HUES6 (cell line): ENCODE data around the gene ZSCAN32.

Experiments used
- H3K27ac ChIP-seq: 2 replicates; pipeline ENCODE4 v1.7.0; 2013; ENCODE audit warnings: low read depth, mild to moderate bottlenecking, low read length, inconsistent platforms
- H3K27me3 ChIP-seq: 2 replicates; pipeline ENCODE4 v1.6.1; 2013; ENCODE audit warnings: low read length; ENCODE audit not compliant: control insufficient read depth, insufficient read depth
- H3K36me3 ChIP-seq: 2 replicates; pipeline ENCODE4 v1.6.1; 2013; ENCODE audit warnings: low read length; ENCODE audit not compliant: control insufficient read depth, insufficient read depth
- H3K4me1 ChIP-seq: 2 replicates; pipeline ENCODE4 v1.6.1; 2013; ENCODE audit warnings: low read length; ENCODE audit not compliant: control insufficient read depth, insufficient read depth
- H3K4me3 ChIP-seq: 2 replicates; pipeline ENCODE4 v1.5.1; 2013; ENCODE audit warnings: low read depth, low read length
- H3K9ac ChIP-seq: one replicate; pipeline ENCODE4 v1.6.1; 2013; ENCODE audit warnings: mild to moderate bottlenecking, low read length
- H3K9me3 ChIP-seq: 2 replicates; pipeline ENCODE4 v1.6.1; 2013; ENCODE audit warnings: low read depth, low read length; ENCODE audit not compliant: control insufficient read depth, insufficient read depth

Gene ZSCAN32

DNA sequence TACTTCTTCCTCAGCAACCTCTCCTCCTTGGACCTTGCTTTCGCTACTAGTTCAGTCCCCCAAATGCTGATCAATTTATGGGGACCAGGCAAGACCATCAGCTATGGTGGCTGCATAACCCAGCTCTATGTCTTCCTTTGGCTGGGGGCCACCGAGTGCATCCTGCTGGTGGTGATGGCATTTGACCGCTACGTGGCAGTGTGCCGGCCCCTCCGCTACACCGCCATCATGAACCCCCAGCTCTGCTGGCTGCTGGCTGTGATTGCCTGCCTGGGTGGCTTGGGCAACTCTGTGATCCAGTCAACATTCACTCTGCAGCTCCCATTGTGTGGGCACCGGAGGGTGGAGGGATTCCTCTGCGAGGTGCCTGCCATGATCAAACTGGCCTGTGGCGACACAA, 44.7 kb downstream of the ZSCAN32 start:
- H3K9me3 ChIP-seq = no peaks in the 10 kb centered on the region; the same call in 1 of the 2 replicates
- H3K27me3 ChIP-seq = peaks cover 8% of the 10 kb centered on the region; the same call in 1 of the 2 replicates
- no peak overlapping the region for H3K4me3 ChIP-seq
- no peak overlapping the region for H3K27ac ChIP-seq
- no peaks in the 10 kb centered on the region for H3K4me1 ChIP-seq
- H3K9ac ChIP-seq = no peak overlapping the region
- no peaks in the 10 kb centered on the region for H3K36me3 ChIP-seq

DNA sequence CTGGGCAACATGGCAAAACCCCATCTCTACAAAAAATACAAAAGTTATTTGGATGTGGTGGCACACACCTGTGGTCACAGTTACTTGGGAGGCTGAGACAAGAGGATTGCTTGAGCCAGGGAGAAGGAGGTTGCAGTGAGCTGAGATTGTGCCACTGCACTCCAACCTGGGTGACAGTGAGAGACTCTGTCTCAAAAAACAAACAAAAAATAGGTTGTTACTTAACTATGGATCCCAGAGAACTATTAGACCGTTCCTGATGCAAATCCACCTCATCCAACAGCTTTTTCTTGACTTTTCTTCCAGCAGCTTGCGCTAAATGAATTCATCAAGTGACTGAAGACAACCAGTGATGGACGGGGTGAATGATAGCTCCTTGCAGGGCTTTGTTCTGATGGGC, 45.2 kb downstream of the ZSCAN32 start, which contains the start of gene OR2C1:
TSS of gene OR2C1 (plus strand) at position 301 of the 400 bp plus-strand sequence. CDS start at position 353, 52 bp downstream.
- no peaks in the 10 kb centered on the region; the same call in 1 of the 2 replicates for H3K9me3 ChIP-seq
- no peak within 1 kb of the TSS for H3K4me3 ChIP-seq
- peaks cover 8% of the 10 kb centered on the region; the same call in 1 of the 2 replicates for H3K27me3 ChIP-seq
- no peaks in the 10 kb centered on the region for H3K4me1 ChIP-seq
- no peak within 1 kb of the TSS for H3K27ac ChIP-seq
- no peak within 1 kb of the TSS for H3K9ac ChIP-seq
- no peaks in the 10 kb centered on the region for H3K36me3 ChIP-seq

- no peaks in the 10 kb centered on the region; the same call in 1 of the 2 replicates for H3K27me3 ChIP-seq
- H3K4me3 ChIP-seq = no peak overlapping the region
- H3K27ac ChIP-seq = no peak overlapping the region
- H3K9me3 ChIP-seq = no peaks in the 10 kb centered on the region; the same call in 1 of the 2 replicates
- H3K36me3 ChIP-seq = no peaks in the 10 kb centered on the region
- no peak overlapping the region for H3K9ac ChIP-seq
- H3K4me1 ChIP-seq = no peaks in the 10 kb centered on the region
These were observed 51.6 kb downstream of the ZSCAN32 start for GRCh38 chr16:3349175-3349574.

DNA sequence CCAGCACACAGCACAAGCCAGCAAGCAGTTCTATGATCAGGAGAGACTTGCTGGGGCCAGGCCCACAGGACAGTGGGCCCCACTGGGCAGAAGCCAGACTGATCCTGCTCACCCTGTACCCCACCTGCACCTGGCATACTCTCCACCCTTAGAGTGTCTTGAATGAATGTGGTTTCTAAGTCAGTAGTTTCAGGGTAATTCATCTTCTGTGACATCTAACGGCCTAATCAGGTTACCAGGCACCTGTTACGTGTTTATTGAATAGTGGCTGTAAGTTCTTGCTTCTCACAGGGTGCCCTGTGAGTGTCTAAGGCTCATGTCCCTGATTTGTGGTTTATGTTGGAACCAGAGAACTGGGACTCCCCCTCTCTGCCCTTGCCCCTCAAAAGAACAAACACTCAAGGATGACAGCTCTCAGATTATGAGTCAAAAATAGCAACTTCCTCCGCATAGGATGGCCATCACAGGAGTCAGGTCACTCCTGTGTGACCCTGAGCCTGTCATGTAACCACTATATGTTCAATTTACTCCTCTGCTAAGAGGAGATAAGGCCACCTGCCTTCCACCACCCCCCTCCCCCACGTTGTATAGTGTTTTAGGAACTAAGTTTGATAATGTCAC, 52.1 kb downstream of the ZSCAN32 start:
- Histone ChIP-seq H3K4me3 (no peak overlapping the region), H3K36me3 (no peaks in the 10 kb centered on the region), H3K27ac (no peak overlapping the region), H3K9me3 (no peaks in the 10 kb centered on the region; the same call in 1 of the 2 replicates), H3K4me1 (no peaks in the 10 kb centered on the region), H3K9ac (no peak overlapping the region), H3K27me3 (no peaks in the 10 kb centered on the region; the same call in 1 of the 2 replicates)

GRCh38 chr16:3347586-3347985, 53.2 kb downstream of the ZSCAN32 start:
- no peaks in the 10 kb centered on the region; the same call in 1 of the 2 replicates for H3K27me3 ChIP-seq

GRCh38 chr16:3346041-3346440, 54.8 kb downstream of the ZSCAN32 start:
- H3K9me3 ChIP-seq = no peaks in the 10 kb centered on the region; the same call in 1 of the 2 replicates
- no peaks in the 10 kb centered on the region for H3K36me3 ChIP-seq
- H3K27me3 ChIP-seq = no peaks in the 10 kb centered on the region; the same call in 1 of the 2 replicates
- H3K9ac ChIP-seq = no peak overlapping the region
- H3K27ac ChIP-seq = no peak overlapping the region
- H3K4me3 ChIP-seq = no peak overlapping the region
- H3K4me1 ChIP-seq = no peaks in the 10 kb centered on the region

More at GRCh38 chr16:3347586-3347985, 53.2 kb downstream of the ZSCAN32 start:
- Histone ChIP-seq H3K27ac (no peak overlapping the region), H3K9ac (no peak overlapping the region), H3K9me3 (no peaks in the 10 kb centered on the region; the same call in 1 of the 2 replicates), H3K36me3 (no peaks in the 10 kb centered on the region), H3K4me1 (no peaks in the 10 kb centered on the region), H3K4me3 (no peak overlapping the region)
